ENCODE results near the gene HOXA6.
A peak's percentile ranks its signal among the peaks of the same experiment; 100 is the strongest.

HOXA6 gene

GRCh38 chr7:27143950-27144780 lies 3.4 kb downstream of the HOXA6 start:
- peaks cover 3% of the 10 kb centered on the region; the same call in 1 of the 2 replicates for H3K4me1 ChIP-seq (ENCODE audit: insufficient read depth, low read length)
- no peaks in the 10 kb centered on the region for H3K9me3 ChIP-seq (ENCODE audit: insufficient read depth, low read depth, low read length)
- H3K4me3 ChIP-seq (ENCODE audit: low read length) = no peak overlapping the region
- peaks cover 100% of the 10 kb centered on the region for H3K27me3 ChIP-seq (ENCODE audit: insufficient read depth, low read length)
- no peaks in the 10 kb centered on the region for H3K36me3 ChIP-seq (ENCODE audit: insufficient read depth, low read length)
- no peak overlapping the region for H3K27ac ChIP-seq (ENCODE audit: low read depth, low read length)
- 37% methylated on average over 38 of the region's 40 CpGs for WGBS
- no peak overlapping the region for H3K9ac ChIP-seq (ENCODE audit: low read depth, low read length)

- Histone ChIP-seq H3K4me1 (ENCODE audit: insufficient read depth, low read length) (peaks cover 3% of the 10 kb centered on the region; the same call in 1 of the 2 replicates), H3K9me3 (ENCODE audit: insufficient read depth, low read depth, low read length) (no peaks in the 10 kb centered on the region), H3K27me3 (ENCODE audit: insufficient read depth, low read length) (peaks cover 100% of the 10 kb centered on the region), H3K36me3 (ENCODE audit: insufficient read depth, low read length) (no peaks in the 10 kb centered on the region), H3K9ac (ENCODE audit: low read depth, low read length) (no peak within 1 kb of the TSS), H3K4me3 (ENCODE audit: low read length) (peak within 1 kb of the TSS; percentile 49), H3K27ac (ENCODE audit: low read depth, low read length) (no peak within 1 kb of the TSS)
- WGBS = 2% methylated on average over 86 of the region's 86 CpGs
These were observed 4.3 kb downstream of the HOXA6 start, which contains the start of gene HOXA5 for GRCh38 chr7:27143023-27143949. Gene HOXA5 (minus strand): TSS chr7:27143681. CDS start chr7:27143607, 74 bp downstream.

- WGBS = 1% methylated on average over 27 of the region's 29 CpGs
- no peaks in the 10 kb centered on the region for H3K9me3 ChIP-seq (ENCODE audit: insufficient read depth, low read depth, low read length)
- H3K4me3 ChIP-seq (ENCODE audit: low read length) = peak overlapping the region; percentile 49
- no peak overlapping the region for H3K27ac ChIP-seq (ENCODE audit: low read depth, low read length)
- peaks cover 100% of the 10 kb centered on the region for H3K27me3 ChIP-seq (ENCODE audit: insufficient read depth, low read length)
- peaks cover 3% of the 10 kb centered on the region; the same call in 1 of the 2 replicates for H3K4me1 ChIP-seq (ENCODE audit: insufficient read depth, low read length)
- no peaks in the 10 kb centered on the region for H3K36me3 ChIP-seq (ENCODE audit: insufficient read depth, low read length)
- no peak overlapping the region for H3K9ac ChIP-seq (ENCODE audit: low read depth, low read length)
These were observed 5.0 kb downstream of the HOXA6 start for GRCh38 chr7:27142580-27143022.

GRCh38 chr7:27141923-27142579 lies 5.5 kb downstream of the HOXA6 start:
- Histone ChIP-seq H3K9me3 (ENCODE audit: insufficient read depth, low read depth, low read length) (no peaks in the 10 kb centered on the region), H3K27ac (ENCODE audit: low read depth, low read length) (no peak overlapping the region), H3K36me3 (ENCODE audit: insufficient read depth, low read length) (no peaks in the 10 kb centered on the region), H3K4me3 (ENCODE audit: low read length) (no peak overlapping the region), H3K27me3 (ENCODE audit: insufficient read depth, low read length) (peaks cover 100% of the 10 kb centered on the region), H3K9ac (ENCODE audit: low read depth, low read length) (no peak overlapping the region), H3K4me1 (ENCODE audit: insufficient read depth, low read length) (peaks cover 3% of the 10 kb centered on the region; the same call in 1 of the 2 replicates)
- 3% methylated on average over 30 of the region's 30 CpGs for WGBS

GRCh38 chr7:27141137-27141922 lies 6.2 kb downstream of the HOXA6 start:
- H3K27me3 ChIP-seq (ENCODE audit: insufficient read depth, low read length) = peaks cover 100% of the 10 kb centered on the region
- H3K36me3 ChIP-seq (ENCODE audit: insufficient read depth, low read length) = no peaks in the 10 kb centered on the region

GRCh38 chr7:27140126-27140857 lies 7.3 kb downstream of the HOXA6 start:
- H3K9me3 ChIP-seq (ENCODE audit: insufficient read depth, low read depth, low read length) = no peaks in the 10 kb centered on the region
- peaks cover 3% of the 10 kb centered on the region; the same call in 1 of the 2 replicates for H3K4me1 ChIP-seq (ENCODE audit: insufficient read depth, low read length)
- no peak overlapping the region for H3K9ac ChIP-seq (ENCODE audit: low read depth, low read length)
- no peak overlapping the region for H3K27ac ChIP-seq (ENCODE audit: low read depth, low read length)
- H3K27me3 ChIP-seq (ENCODE audit: insufficient read depth, low read length) = peaks cover 100% of the 10 kb centered on the region
- 28% methylated on average over 15 of the region's 15 CpGs for WGBS
- H3K36me3 ChIP-seq (ENCODE audit: insufficient read depth, low read length) = no peaks in the 10 kb centered on the region
- no peak overlapping the region for H3K4me3 ChIP-seq (ENCODE audit: low read length)

More at GRCh38 chr7:27141137-27141922, 6.2 kb downstream of the HOXA6 start:
- Histone ChIP-seq H3K9ac (ENCODE audit: low read depth, low read length) (no peak overlapping the region), H3K4me1 (ENCODE audit: insufficient read depth, low read length) (peaks cover 3% of the 10 kb centered on the region; the same call in 1 of the 2 replicates), H3K4me3 (ENCODE audit: low read length) (no peak overlapping the region), H3K27ac (ENCODE audit: low read depth, low read length) (no peak overlapping the region), H3K9me3 (ENCODE audit: insufficient read depth, low read depth, low read length) (no peaks in the 10 kb centered on the region)
- WGBS = 31% methylated on average over 16 of the region's 18 CpGs

- peaks cover 3% of the 10 kb centered on the region; the same call in 1 of the 2 replicates for H3K4me1 ChIP-seq (ENCODE audit: insufficient read depth, low read length)
- H3K36me3 ChIP-seq (ENCODE audit: insufficient read depth, low read length) = no peaks in the 10 kb centered on the region
- H3K27me3 ChIP-seq (ENCODE audit: insufficient read depth, low read length) = peaks cover 100% of the 10 kb centered on the region
- H3K4me3 ChIP-seq (ENCODE audit: low read length) = no peak overlapping the region
- no peak overlapping the region for H3K27ac ChIP-seq (ENCODE audit: low read depth, low read length)
- WGBS = 1% methylated on average over 53 of the region's 53 CpGs
- no peak overlapping the region for H3K9ac ChIP-seq (ENCODE audit: low read depth, low read length)
- H3K9me3 ChIP-seq (ENCODE audit: insufficient read depth, low read depth, low read length) = no peaks in the 10 kb centered on the region
These were observed 8.0 kb downstream of the HOXA6 start for GRCh38 chr7:27139334-27140125.

- WGBS = 6% methylated on average over 11 of the region's 11 CpGs
- Histone ChIP-seq H3K27me3 (ENCODE audit: insufficient read depth, low read length) (peaks cover 100% of the 10 kb centered on the region), H3K27ac (ENCODE audit: low read depth, low read length) (no peak overlapping the region), H3K4me3 (ENCODE audit: low read length) (no peak overlapping the region), H3K9me3 (ENCODE audit: insufficient read depth, low read depth, low read length) (no peaks in the 10 kb centered on the region), H3K4me1 (ENCODE audit: insufficient read depth, low read length) (peaks cover 3% of the 10 kb centered on the region; the same call in 1 of the 2 replicates), H3K36me3 (ENCODE audit: insufficient read depth, low read length) (no peaks in the 10 kb centered on the region), H3K9ac (ENCODE audit: low read depth, low read length) (no peak overlapping the region)
These were observed 8.6 kb downstream of the HOXA6 start for GRCh38 chr7:27138985-27139333.

GRCh38 chr7:27138472-27138871 lies 9.1 kb downstream of the HOXA6 start:
- H3K27ac ChIP-seq (ENCODE audit: low read depth, low read length) = no peak overlapping the region
- peaks cover 100% of the 10 kb centered on the region for H3K27me3 ChIP-seq (ENCODE audit: insufficient read depth, low read length)
- no peak overlapping the region for H3K9ac ChIP-seq (ENCODE audit: low read depth, low read length)
- H3K36me3 ChIP-seq (ENCODE audit: insufficient read depth, low read length) = no peaks in the 10 kb centered on the region
- no peaks in the 10 kb centered on the region for H3K9me3 ChIP-seq (ENCODE audit: insufficient read depth, low read depth, low read length)
- 27% methylated on average over 1 of the region's 1 CpG for WGBS
- no peak overlapping the region for H3K4me3 ChIP-seq (ENCODE audit: low read length)
- peaks cover 3% of the 10 kb centered on the region; the same call in 1 of the 2 replicates for H3K4me1 ChIP-seq (ENCODE audit: insufficient read depth, low read length)
